Astrocyte of the spinal cord (primary cell): ENCODE results near the gene USH2A.

Experiments
- DNase-seq: peaks from one replicate; pipeline ENCODE4 v3.0.0; 2011; ENCODE audit warnings: low read depth, low spot score
- H3K4me3 ChIP-seq: 2 replicates; pipeline ENCODE4 v1.5.1; 2011; ENCODE audit warnings: low read depth, mild to moderate bottlenecking, low read length, moderate library complexity
- in situ Hi-C: cut with HindIII; loops from 2 replicates; pipeline ENCODE4 v1.10.0; 2017; ENCODE audit warnings: low sequenced_read_pairs
- TF ChIP-seq, protein P1 (sequence below): IDR thresholded peaks from 2 replicates; pipeline ENCODE4 v1.5.1; 2012; ENCODE audit warnings: low read depth, mild to moderate bottlenecking, low read length, inconsistent platforms

The USH2A gene

DNA sequence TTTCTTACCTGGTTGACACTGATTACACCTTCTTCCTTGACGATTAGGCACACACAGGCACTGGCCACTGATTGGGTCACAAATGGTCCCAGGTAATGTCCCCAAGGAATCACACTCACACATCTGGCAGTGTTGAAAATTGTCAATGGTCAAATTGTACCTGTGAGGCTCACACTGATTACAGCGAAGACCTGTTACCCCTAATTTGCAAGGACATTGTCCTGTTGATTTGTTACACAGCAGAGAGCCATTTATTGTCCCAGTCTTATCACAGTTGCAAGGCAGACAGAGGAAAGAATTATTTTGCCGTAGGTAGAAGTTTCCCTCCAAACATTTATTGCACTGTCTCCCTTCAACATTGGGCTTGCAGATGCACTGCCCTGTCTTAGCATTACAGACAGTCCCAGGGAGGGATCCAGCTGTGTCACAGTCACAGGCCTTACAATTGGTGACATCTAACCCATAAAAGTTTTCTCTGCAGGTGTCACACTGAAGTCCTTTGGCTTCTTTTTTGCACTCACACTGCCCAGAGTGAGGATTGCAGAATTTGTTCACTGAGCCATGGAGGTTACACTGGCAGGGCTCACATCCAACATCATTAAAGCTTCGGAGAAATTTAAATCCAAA, 176.6 kb downstream of the USH2A start:
- TF ChIP-seq, protein P1, sequence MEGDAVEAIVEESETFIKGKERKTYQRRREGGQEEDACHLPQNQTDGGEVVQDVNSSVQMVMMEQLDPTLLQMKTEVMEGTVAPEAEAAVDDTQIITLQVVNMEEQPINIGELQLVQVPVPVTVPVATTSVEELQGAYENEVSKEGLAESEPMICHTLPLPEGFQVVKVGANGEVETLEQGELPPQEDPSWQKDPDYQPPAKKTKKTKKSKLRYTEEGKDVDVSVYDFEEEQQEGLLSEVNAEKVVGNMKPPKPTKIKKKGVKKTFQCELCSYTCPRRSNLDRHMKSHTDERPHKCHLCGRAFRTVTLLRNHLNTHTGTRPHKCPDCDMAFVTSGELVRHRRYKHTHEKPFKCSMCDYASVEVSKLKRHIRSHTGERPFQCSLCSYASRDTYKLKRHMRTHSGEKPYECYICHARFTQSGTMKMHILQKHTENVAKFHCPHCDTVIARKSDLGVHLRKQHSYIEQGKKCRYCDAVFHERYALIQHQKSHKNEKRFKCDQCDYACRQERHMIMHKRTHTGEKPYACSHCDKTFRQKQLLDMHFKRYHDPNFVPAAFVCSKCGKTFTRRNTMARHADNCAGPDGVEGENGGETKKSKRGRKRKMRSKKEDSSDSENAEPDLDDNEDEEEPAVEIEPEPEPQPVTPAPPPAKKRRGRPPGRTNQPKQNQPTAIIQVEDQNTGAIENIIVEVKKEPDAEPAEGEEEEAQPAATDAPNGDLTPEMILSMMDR = no peak

DNA sequence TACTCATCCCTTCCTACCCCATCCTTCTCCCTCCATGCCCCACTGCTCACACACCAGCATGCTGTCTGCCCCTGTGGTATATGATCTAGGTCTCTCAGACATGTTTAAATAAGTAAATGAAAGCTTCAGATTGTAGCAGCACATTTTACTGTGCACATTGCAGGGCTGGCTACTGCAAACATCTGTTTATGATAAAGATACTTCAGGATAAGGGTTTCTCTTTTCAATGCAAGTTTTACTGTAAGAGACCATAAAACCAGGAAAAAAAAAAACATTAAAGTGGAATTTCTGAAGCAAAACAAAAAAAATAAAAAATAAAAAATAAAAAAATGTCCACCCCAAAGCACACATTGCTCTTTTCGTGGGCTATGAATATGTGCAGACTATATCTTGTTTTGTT, 184.4 kb downstream of the USH2A start:
- TF ChIP-seq, protein P1 = no peak
- no peak overlapping the region for H3K4me3 ChIP-seq
- in situ Hi-C loops = no loop called here
- no peak for DNase-seq

More for the DNA sequence above, 176.6 kb downstream of the USH2A start:
- no peak for DNase-seq
- in situ Hi-C loops = no loop called here
- H3K4me3 ChIP-seq = no peak overlapping the region

DNA sequence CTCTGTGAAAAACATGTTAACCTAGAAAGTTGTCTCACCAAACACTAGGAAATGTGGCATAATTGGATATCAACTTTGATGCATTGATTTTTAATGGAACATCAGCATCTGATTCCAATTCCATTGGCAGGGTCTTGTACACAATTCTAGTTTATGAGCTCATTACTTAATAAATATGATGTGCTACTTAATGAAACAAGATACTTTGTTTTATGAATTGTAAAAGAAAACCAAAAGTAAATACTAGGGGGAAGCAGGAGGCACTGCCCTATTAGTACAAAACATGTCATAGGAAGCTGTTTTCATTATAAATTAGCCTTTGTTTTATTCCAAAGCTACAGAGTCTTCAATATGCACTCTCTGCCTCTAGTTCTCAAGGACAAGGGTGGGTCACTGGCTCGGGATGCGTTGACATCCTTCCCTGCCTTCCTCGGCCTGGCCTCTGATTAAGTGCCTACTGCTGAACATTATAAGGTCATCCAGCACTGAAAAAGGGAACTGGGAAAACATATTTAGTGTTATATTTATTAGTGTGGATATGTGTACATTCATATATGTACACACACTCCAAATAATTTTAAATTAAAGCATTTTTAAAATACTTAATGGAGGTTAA, 185.2 kb downstream of the USH2A start:
- DNase-seq = no peak
- in situ Hi-C loops = no loop called here
- H3K4me3 ChIP-seq = no peak overlapping the region
- TF ChIP-seq, protein P1 = no peak

DNA sequence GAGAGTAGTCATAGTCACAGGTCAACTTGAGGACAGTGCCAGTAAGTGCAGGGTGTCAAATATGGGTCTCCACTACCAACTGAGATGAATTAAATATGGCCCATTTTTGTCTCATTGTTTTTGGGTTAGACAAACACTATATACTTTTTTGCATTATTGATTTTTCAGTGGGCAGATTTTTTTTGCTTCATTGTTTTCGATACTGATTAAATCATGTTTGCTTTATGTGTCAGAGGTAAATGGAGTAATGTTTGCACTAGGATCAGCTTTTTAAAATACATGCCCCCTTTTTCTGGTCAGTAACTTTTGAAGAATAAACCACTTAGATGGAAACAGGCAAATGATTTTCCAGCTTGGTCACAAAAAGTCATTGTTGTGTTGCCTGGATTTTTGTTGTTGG, 199.0 kb downstream of the USH2A start:
- no peak for DNase-seq
- in situ Hi-C loops = no loop called here
- TF ChIP-seq, protein P1 = no peak
- no peak overlapping the region for H3K4me3 ChIP-seq

DNA sequence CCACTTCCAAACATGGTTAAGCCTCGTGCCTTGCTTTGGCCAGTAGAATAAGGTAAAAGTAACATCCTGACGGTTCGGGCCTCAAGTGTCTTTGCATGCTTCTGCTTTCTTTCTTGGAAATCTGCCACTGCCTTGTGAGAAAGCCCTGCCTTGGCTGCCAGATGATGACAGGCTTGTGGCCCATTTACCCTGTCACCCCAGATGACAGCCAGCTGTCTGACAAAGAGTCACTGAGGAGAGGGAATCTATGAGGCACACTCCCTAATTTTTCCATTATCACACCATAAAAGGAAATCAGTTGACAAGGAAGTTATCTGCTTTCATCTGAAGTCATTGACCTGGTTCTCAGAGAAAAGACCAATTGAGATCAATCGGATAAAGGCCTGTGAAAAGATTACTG, 199.8 kb downstream of the USH2A start:
- no peak overlapping the region for H3K4me3 ChIP-seq
- no peak for DNase-seq
- in situ Hi-C loops = no loop called here
- TF ChIP-seq, protein P1 = no peak

DNA sequence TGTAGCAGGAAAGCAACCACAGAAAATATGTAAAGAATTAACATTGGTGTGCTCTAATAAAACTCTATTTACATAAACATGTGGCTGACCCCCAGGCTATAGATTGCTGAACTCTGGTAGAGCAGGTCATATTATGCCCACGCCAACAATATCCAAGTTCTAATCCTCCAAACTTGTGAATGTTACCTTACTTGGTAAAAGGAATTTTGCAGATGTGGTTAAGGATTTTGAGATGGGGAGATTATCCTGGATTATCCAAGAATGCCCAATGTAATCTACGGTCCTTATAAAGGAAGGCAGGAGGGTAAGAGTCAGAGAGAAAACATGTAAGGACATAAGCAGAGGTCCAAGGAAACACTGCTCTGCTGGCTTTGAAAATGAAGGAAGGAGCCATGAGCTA, 201.0 kb downstream of the USH2A start:
- no peak overlapping the region for H3K4me3 ChIP-seq
- TF ChIP-seq, protein P1 = no peak
- in situ Hi-C loops = no loop called here
- DNase-seq = no peak
